HG03066 (cell line): ENCODE results near the gene TGFBRAP1.
"Not testable (repeated sequence)": the region's sequence is repeated elsewhere in the genome, so short reads cannot be mapped to it uniquely, and the experiment has no call there.

Experiments used
- ATAC-seq: cut with Tn5 transposase; IDR thresholded peaks from one replicate; pipeline ENCODE4 v1.9.1; 2021; ENCODE audit warnings: low read depth; ENCODE audit not compliant: unreplicated experiment

TGFBRAP1 gene

DNA sequence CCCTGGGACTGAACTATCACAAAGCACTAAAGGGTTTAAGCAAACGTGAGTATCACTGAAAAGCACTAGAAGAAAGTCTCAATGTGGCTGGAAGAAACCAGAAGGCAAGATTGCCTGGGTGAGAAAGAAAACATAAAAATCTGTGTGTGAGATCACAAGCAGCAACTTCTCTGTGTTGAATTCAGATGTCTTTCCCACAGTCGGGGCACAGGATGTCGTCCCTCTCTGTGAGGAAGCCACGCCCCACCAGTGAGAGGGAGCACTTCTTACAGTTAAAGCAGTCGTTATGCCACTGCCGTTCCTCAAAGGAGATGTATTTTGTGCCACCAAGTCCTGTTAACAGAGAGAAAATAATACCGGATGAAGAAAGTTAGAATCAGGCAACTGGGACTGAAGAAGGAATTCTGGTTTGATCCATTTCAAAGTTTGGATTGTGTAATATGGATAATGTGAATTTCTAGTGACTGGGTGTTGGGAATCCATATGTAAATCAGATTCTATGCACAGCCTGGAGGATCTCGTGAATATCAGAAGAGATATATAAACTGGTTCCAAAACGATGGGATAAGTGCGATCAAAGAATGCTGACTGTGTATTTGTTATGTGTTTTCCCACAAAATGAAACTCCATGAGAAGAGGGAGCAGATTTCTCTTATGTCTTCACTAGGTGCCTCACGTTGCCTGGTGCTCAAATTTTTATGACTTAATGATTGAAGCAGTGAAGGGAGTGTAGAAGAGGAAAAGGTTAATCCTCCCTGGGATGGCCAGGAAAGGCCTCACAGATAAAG is 31.8 kb upstream of the TGFBRAP1 start:
- no peak for ATAC-seq

DNA sequence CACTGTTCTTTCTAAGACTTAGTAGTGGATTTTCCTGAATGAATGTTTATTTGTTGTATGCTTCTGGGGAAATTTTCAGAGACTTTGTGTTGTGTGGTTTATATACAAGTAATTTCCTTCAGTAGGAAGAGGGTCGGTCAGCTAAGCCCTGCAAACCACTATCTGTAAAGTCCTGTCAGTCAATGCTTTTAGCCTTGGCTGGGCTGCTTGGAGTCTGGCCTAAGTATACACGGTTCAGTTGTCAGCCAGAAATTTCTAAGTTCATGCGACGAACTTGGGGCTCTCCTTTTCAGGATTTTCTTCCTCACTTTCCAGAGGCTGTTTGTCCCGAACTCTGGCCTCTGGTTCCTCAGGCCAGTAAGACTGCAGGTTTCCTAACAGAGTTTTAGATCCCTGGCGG is 29.1 kb upstream of the TGFBRAP1 start:
- ATAC-seq = no peak

DNA sequence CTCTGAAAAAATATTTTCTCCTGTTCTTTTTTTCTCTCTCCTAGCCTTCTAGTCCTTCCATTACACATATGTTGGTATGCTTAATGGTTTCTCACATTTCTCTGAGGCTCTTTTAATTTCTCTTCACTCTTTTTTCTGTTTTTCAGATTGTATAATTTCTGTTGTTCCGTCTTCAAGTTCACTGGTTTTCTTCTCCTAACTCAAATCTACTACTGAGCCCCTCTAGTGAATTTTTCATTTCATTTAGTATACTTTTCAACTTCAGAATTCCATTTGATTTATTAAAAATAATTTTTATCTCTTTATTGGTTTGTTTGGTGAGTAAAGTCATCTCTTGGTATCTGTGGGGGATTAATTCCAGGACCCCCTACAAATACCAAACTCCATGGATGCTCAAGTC is 27.6 kb upstream of the TGFBRAP1 start:
- no peak for ATAC-seq

DNA sequence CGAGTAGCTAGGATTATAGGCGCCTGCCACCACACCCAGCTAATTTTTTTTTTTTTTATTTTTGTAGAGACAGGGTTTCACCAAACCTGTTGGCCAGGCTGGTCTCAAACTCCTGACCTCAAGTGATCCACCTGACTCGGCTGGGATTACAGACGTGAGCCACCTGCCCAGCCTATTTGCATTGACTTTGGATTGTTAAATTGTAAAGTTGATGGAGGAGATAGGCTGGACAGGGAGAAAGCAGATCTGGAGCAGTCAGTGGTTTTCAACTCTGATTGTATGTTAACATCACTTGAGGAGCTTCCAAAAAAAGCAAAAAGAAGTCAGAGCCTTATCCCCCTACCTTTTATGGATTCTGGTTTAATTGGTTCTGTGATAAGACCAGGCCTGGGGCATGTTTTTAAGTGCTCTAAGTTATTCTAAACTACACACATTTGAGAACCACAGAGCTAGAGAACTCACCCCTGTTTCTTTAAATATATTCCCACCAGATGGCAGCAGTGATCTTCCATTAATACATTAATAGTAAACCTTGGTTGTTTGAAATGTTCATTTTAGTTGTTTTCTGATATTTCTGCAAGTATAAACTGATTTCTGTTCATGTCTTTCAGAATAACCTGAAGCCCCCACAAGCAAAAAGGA is 15.3 kb upstream of the TGFBRAP1 start:
- ATAC-seq = no peak

DNA sequence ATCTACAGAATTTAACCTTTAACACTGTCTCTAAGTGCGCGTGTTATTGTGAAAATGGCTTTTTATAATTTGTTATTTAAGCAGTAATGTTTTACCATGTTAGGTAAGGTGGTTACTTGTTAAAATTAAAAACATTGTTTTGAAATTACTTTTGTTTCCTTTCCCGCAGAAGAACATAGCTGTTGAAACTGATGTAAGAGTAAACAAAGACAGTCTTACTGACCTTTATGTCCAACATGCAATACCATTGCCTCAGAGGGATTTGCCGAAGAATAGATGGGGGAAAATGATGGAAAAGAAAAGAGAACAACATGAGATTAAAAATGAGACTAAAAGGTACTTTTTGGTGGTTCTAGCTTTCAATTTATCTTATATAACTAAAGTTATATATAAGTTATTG is 9.9 kb upstream of the TGFBRAP1 start:
- no peak for ATAC-seq

DNA sequence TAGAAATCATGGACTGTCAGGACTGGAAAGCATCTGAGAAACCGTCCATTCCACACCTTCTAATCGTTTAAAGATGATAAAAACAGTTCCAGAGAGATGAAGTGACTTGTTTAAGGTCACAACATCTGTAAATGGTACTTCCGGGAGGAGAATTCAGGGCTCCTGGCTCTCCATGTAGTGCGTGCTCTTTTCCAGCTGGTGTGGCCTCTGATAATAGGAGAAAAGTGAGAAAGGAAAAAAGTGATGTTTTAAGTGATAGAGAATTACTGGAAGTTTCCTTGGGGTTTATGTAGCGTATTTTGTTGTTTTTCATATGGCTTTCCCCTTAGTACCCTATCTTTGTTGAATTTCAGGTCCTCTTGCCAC is 8.5 kb upstream of the TGFBRAP1 start:
- peak; percentile 11 for ATAC-seq

DNA sequence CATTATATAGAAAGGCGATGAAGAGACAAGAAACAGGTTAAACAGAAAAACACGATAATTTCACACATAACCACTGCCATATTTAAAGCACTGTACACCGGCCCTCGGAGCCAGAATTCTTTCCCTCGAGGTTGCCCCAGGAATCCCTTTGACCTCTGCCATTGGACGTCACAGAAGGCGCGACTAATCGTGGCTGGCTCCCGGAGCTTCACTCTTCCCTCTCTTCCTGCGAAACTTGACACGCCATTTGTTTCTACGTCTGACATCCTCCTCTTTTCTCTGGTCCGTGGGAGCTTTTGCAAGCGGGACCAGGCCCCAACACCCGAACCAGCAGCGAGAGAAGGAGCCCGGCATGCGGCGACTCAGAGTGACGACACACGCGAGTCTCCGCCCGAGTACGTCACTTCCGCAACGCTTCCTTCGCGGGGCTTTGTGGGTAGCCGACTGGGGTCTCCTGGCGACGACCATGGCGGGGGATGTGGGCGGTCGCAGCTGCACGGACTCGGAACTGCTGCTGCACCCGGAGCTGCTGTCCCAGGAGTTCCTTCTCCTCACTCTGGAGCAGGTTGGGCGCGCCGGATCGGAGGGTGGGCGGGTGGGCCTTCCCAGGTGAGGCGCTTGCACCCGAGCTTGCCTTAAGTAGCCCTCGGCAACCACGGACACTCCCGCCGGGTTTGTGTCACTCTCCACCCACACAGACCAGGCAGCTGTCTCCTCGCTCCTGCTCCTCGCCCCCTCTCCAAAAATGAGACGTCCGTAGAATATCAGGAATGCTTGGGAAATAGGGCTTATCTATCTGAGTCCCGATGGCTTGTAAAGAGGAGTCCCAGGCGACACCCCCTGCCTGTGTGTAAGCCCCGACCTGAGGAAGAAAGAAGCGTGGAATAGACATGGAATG is 7.8 kb upstream of the TGFBRAP1 start, which contains the start of gene C2orf49:
Gene C2orf49, plus strand, starts transcription at position 419 of the 898 bp plus-strand sequence. Its CDS starts 48 bp downstream, at position 467.
- peak; percentile 97 for ATAC-seq

DNA sequence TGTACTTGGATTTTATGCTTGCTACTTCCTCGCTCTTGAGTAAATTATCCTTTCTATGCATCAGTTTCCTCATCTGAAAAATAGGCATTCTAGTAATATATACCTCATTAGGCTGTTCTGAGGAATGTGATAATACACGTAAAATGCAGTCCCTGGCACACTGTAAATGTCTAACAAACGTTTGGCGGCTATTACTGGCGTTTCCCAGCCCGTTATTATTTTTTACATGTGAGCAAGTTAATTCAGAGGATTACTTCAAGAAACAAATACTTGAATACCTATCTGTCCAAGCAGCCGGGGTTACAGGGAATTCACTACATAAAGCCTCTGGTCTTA is 7.2 kb upstream of the TGFBRAP1 start:
- no peak for ATAC-seq

DNA sequence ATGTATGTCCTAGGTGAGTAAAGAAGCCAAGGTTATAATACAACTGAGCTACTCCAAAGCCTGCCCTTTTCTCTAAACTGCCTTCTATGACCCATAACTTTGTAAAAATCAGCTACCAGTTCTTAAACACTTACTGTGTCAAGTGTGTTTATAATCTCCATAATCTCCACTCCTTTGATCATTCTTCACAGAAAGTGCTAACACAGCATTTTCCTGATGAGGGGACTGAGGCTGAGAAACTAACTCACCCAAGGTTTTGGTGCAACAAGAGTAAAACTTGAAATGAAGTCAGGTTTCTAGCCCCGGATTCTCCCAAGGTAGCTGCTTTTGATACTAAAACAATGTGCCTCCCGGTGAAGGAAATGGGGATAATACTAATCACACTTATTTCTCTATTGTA is 5.9 kb upstream of the TGFBRAP1 start:
- ATAC-seq = no peak

DNA sequence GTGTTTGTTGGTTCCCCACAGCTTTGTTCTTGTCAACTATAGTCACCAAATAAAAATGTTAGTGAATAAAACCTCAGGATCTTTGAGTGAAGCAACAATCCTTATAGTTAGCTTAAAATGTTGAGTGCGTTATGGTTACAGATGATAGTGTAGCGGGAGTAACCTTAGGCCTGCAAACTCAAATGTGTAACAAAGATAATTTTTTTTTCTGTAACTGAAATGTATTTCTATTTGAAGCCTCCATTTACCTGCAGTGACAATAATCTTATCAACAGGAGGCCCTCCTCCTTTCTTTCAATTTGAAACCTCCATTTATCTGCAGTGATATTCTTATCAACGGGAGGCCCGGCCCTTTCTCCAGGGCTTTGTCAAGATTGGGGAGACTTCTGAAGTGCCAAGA is 4.7 kb upstream of the TGFBRAP1 start:
- ATAC-seq = no peak

DNA sequence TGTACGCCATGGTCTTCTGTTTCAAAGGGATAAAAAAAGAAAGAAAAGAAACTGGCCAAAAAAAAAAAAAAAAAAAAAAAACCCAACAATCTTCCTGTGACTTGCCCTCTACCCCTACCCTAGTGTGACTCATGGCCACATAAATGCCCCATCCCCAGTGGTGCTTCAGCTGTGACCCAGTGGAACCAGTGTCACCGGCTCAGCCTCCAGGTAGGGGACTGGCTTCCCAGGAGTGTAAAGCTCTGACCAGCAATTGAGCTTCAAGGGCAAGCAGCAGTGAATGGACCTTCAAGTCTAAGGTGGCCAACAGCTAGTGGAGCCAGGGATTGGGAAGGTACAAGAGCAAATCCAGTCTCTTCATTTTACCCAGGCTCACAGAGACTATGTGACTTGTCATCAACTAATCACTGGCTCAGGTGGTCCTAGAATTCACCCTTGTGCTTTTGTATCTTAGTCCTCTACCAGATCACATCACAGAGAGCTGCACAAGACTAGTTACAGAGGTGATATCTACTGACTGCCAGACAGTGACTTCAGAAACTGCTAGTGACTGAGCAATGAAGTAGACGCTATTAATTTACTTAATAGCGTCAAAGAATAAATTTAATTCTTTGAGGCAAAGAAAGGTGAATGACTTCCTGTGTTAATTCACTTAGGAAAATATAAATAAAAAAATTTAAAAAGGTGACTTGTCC is 1.3 kb upstream of the TGFBRAP1 start:
- ATAC-seq = no peak

DNA sequence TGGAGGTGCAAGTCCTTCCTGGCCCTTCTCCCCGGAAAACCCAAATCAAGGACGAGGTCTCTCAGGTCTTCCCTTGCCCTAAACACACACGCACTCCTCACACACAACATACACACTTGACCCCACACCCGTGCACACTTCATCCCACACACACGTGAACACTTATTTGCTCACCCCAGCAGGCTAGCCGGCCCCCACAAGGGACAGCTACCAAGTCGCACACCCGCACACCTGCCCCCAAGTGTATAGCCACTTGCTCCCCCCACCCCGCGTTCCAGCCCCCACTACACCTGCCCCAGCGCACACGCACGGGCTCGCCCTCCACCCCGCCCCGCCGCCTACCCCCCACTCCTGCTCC is 359 bp downstream of the TGFBRAP1 start:
- peak; percentile 3 for ATAC-seq

DNA sequence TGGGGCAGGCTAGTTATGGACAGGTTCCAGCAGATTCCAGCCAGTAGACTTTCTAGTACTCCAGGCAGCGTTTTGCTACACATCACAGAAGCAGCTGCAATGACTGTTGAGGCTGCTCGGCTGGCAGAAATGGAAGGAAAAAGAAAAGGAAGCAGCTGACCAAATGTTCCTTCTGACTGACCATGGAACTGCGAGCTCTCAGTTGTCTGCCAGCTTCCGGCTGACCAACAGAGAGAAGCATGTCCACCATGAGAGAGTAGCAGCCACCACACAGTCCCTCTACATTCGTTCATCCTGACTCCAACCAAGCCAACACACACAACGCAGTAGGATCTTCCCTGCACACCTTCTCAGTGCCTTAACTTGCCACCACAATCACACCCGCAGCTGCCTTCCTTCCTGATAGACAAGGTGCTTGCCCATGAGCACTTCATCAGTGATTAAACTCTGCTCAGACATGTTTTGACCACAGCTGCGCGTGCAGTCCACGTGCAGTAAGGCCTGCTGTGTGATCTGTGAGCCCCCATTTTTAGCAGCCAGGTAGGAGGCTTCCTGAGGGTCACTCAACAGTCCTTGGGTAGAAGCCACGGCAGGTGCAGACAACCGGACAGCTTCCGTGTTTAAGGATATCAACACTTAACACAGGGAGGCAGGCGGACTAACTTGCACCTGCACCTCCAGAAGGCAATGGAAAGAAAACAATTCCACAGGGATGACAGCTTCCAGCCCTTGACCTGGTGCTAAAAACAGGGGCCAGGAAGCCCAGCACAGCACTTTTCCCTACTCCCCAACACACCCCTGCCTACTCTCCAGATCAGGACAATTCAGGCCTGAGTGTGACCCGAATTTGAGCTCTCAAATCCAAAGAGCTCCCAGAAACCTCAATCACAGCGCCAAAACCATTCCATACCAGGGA is 996 bp downstream of the TGFBRAP1 start:
- no peak for ATAC-seq

DNA sequence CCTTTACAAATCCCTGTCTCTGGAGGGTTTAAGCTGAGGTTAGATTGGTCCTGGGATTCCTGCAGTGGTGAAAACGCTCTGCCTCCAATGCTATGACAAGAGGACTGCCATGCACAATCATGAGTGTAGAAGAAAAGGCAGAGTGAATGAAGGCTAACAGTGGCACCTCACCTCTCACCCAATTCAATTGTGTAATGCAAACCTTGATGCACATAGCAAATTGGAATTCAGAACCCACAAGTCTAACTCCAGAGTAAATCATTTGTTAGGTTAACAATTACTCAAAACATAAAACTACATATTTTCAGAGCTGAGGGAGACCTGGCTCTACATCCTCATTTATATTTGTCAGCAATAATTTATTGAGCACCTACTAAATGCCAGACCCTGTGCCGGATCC is 1.8 kb downstream of the TGFBRAP1 start:
- no peak for ATAC-seq

DNA sequence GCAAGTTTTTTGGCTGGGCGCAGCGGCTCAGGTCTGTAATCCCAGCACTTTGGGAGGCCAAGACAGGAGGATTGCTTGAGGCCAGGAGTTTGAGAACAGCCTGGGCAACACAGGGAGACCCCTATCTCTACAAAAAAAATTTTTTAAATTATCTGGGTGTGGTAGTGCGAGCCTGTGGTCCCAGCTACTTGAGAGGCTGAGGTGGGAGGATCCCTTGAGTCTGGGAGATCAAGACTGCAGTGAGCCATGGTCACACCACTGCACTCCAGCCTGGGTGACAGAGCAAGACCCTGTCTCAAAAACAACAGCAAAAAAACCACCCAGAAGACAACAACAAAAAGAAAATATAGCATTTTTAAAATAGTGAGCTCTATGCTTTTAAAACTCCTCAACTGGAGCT is 2.3 kb downstream of the TGFBRAP1 start:
- ATAC-seq = not testable (repeated sequence)

DNA sequence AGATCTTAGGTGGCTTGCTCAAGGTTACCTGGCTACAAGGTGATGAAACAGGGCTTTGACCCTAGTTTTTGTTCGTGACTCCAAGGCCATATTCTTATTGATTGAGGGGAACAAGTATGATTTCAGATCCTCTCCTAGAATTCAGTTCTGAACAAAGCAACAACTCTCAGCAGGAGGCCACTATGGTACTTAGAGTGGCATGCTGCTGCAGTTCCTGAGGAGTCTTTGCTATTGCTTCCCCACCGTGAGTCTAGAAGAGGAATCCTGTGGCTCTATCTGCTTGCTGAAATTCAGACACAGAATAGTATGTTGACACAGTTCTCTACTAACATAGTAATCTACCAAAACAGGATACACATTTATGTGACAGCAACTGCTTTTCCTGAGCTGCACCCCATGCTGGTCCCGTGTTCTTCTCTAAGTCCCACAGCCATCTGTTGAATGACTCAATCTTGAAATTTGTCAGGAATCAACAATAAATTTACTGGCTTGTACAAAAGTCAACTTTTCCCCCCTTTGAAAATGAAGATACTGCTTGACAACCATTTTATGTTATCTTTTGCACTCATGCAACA is 4.1 kb downstream of the TGFBRAP1 start:
- no peak for ATAC-seq

DNA sequence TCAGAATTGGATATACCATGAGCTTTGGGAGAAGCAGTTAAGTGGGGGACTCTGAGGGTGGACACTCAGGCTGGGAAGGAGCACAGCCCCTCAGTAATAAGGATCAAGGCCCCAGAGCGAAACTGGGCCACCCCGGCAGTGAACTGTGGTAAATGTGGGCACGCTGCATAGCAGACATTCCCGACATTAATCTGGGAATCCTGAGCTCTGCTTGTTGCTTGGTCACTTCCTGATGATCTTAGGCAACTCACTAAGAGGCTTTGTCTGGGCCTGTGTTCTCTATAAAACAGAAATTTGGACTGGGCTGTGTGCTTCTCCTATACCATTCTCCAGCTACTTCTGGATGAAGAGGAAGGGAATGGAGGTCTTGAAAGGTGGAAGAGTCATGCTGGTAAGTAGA is 4.8 kb downstream of the TGFBRAP1 start:
- no peak for ATAC-seq

DNA sequence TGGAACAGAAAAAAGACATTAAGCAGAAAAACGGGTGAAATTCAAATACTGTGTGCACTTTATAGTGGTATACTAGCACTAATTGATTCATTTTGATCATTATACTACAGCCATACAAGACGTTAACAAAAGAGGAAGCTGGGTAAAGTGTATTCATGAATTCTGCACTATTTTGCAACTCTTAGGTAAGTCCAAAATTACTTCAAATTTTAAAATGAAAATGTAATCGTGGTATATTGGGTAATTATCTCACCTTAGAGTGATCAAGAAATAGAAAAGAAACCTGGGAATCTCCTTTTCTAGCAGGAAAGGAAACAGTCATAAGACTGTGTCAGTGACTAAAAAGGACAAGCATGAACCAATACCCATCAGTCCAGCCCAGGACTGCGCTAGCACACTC is 5.4 kb downstream of the TGFBRAP1 start:
- no peak for ATAC-seq

DNA sequence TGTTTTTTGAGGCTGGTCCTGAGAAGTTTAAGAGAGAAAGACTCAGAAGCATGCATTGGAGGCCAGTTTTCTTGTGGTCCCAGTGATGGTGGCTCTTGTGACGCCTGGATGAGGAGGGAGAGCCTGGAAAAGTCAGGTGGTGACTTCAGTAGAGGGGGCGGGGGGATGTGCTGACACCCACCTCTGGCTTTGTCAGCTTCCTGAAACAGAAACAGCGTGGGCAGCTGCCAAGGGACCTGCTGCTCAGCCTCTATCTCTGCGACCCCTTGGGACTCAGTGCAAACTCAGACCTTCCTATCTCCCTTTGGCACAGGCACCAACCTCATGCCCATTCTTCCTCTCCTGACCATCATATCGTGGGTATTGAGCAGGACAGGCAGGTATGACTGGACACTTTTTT is 6.4 kb downstream of the TGFBRAP1 start:
- ATAC-seq = no peak
